AG09319 (cell line): Measurements from ENCODE around the gene USP32.
"Not testable (repeated sequence)": the region's sequence is repeated elsewhere in the genome, so short reads cannot be mapped to it uniquely, and the experiment has no call there.

Source experiments
- DNase-seq: peaks from one replicate; pipeline ENCODE4 v3.0.0-alpha.2; 2010; ENCODE audit warnings: low read depth; ENCODE audit errors: extremely low read depth
- CTCF ChIP-seq: IDR thresholded peaks from 2 replicates; pipeline ENCODE4 v1.5.1; 2011; ENCODE audit warnings: low read depth, mild to moderate bottlenecking, inconsistent platforms, low read length, moderate library complexity

Gene USP32

GRCh38 chr17:60323754-60324153, 68.2 kb downstream of the USP32 start:
- no peak for TF ChIP-seq CTCF
- DNase-seq: no peak

- no peak for TF ChIP-seq CTCF
- DNase-seq: no peak
These were observed 69.9 kb downstream of the USP32 start for GRCh38 chr17:60322056-60322387.

GRCh38 chr17:60321336-60322055, 70.4 kb downstream of the USP32 start:
- TF ChIP-seq CTCF: no peak
- DNase-seq: no peak

- no peak for DNase-seq
- no peak for TF ChIP-seq CTCF
These were observed 73.1 kb downstream of the USP32 start for GRCh38 chr17:60318830-60319229.

GRCh38 chr17:60318326-60318725, 73.6 kb downstream of the USP32 start:
- DNase-seq: no peak

GRCh38 chr17:60315650-60316049, 76.3 kb downstream of the USP32 start:
- TF ChIP-seq CTCF: no peak
- DNase-seq: no peak

More at GRCh38 chr17:60318326-60318725, 73.6 kb downstream of the USP32 start:
- TF ChIP-seq CTCF: no peak

GRCh38 chr17:60314900-60315299, 77.0 kb downstream of the USP32 start:
- DNase-seq: not testable (repeated sequence)

- no peak for DNase-seq
- TF ChIP-seq CTCF: no peak
These were observed 77.5 kb downstream of the USP32 start for GRCh38 chr17:60314423-60314822.
